22Rv1 (cell line): ENCODE results near the gene LPAR1.

ENCODE experiments used
- H3K27ac ChIP-seq: fragments of 450-650 bp; 2 replicates; pipeline ENCODE4 v1.5.1; 2017
- ZFX ChIP-seq: fragments of 450-650 bp; IDR thresholded peaks from 2 replicates; pipeline ENCODE4 v1.6.1; 2017; ENCODE audit warnings: antibody characterized with exemption, borderline replicate concordance
- TF ChIP-seq, protein P1 (sequence below): fragments of 450-650 bp; IDR thresholded peaks from 2 replicates; pipeline ENCODE4 v1.5.1; 2017; ENCODE audit warnings: mild to moderate bottlenecking

LPAR1 gene

DNA sequence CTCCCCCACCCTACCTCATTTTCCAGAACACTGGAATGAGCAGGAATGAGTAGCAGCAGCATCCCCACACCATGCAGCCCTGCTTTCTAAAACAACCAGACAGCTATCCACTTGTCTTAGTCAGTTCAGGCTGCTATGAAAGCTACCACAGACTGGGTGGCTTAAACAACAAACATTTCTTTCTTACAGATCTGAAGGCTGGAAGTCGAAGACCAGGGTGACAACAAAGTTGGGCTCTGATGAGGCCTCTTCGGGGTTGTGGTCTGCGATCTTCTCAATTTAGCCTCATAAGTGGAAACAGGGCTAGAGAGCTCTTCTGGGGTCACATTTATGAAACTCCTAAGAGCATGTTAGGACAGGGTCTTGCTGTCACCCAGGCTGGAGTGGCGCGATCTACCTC is 38.9 kb downstream of the LPAR1 start:
- TF ChIP-seq, protein P1, sequence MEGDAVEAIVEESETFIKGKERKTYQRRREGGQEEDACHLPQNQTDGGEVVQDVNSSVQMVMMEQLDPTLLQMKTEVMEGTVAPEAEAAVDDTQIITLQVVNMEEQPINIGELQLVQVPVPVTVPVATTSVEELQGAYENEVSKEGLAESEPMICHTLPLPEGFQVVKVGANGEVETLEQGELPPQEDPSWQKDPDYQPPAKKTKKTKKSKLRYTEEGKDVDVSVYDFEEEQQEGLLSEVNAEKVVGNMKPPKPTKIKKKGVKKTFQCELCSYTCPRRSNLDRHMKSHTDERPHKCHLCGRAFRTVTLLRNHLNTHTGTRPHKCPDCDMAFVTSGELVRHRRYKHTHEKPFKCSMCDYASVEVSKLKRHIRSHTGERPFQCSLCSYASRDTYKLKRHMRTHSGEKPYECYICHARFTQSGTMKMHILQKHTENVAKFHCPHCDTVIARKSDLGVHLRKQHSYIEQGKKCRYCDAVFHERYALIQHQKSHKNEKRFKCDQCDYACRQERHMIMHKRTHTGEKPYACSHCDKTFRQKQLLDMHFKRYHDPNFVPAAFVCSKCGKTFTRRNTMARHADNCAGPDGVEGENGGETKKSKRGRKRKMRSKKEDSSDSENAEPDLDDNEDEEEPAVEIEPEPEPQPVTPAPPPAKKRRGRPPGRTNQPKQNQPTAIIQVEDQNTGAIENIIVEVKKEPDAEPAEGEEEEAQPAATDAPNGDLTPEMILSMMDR: no peak
- TF ChIP-seq ZFX: no peak
- H3K27ac ChIP-seq: no peak overlapping the region

DNA sequence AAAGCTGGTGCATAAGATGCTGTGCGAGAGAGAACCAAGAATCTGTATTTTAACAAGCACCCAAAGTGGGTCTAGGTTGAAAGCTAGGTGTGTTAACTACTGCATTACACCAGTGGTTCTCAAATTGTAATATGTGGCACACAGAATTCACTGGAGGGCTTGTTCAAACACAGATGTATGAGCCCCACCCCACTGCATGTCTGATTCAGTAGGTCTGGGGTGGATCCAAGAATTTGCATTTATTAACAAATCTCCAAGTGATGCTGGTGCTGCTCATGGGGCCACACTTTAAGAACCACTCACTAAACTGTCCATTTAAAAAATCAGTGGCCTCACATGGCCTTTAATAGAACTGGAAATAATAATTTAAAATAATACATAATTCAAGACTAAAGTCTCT is 40.4 kb downstream of the LPAR1 start:
- H3K27ac ChIP-seq: no peak overlapping the region
- TF ChIP-seq, protein P1: no peak
- TF ChIP-seq ZFX: no peak

DNA sequence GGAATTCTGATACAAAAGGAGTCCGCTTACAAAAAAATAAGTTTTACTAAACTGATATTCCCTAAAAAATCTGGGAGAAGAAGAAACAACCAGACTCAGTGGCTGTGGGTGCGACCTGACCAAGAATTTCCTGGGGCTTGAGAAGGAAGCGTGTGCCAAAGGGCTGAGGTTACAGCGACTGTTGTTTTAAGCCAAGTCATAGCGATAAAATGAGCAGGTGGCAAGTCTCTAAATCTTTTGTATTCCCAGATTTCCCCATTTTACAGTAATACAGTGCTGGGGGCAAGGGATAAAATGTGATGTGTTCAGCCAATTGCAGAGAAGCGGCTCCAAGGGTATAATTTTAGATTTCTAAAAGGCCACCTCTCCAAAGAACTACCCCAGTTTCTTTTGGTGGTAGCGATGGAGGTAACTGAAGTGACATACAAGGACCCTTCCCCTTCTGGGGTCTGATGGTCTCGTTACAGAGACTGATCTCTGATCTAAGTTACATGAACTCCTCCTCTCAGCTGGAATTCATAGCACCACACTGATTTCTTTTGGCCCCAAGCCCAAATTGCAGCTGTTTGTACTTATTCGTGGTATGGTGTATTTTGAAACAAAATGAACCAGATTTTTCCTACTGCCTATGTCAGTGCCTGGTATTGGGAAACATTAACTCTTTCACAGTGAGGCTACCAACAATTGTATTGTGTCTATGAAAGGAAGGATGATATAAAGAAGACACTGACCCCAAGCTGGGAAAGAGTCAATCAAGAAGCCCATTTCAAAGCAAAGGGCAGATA is 41.6 kb downstream of the LPAR1 start:
- no peak for TF ChIP-seq ZFX
- no peak overlapping the region for H3K27ac ChIP-seq

DNA sequence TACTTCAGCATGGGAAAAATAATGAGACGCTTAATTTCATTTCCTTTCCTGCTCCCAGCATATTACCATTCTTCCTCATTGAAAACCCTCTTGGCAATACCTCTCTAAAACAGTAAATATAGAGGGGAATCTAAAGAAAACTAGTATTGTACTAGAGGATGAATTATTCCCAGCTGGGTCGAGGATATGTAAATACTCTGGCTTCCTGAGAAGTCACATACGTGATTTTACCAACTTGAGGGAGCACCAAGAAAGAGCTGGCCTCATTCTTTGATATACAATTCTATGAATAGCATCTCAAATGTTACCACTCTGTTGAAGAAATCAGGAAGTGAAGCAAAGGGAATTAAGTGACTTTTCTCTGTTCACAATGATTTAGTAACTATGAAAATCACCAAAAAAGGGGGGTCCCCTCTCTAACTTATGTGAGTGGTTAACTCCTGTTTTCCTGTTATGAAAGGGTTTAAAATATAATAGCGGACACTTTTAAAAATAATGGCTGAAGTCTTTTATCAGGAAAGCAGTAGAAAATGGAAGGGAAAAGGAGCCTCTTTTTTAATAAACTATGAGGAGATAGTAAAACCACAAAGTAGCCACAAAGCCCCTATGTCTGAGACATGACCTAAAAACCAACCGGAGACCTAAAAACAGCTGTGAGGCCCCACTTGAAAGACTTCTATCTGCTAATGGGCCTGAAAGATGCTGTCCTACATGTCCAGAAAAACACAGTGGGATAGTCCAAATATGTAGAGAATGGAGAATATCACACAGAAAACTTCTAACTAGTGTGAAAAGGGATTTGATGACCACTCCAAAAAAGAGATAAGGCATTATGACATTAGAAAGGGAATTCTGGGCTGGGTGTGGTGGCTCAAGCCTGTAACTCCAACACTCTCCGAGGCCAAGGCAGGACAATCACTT is 42.6 kb downstream of the LPAR1 start:
- H3K27ac ChIP-seq: no peak overlapping the region
- TF ChIP-seq, protein P1: no peak
- no peak for TF ChIP-seq ZFX

DNA sequence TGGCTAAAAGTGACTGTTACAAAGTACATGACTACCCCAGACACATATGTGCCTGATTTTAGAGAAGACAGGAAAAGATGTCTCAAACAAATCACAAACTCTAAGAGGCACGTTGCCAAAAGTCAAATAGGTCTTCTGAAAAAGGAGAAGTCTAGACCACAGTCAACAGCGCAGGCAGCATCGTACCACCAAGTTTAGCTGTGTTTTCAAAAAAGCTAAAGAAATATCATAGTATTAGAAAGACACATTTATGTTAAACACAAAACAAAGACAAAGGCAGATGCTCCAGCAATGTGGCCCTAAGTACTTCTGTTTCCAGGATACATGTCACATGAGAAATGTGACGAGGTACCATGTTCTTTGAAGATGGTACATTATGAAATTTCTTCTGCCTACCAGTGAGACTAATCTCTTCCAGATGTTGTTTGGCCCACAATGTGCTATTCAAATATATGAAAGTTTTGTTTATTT is 43.5 kb downstream of the LPAR1 start:
- no peak for TF ChIP-seq ZFX
- TF ChIP-seq, protein P1: no peak
- H3K27ac ChIP-seq: no peak overlapping the region

DNA sequence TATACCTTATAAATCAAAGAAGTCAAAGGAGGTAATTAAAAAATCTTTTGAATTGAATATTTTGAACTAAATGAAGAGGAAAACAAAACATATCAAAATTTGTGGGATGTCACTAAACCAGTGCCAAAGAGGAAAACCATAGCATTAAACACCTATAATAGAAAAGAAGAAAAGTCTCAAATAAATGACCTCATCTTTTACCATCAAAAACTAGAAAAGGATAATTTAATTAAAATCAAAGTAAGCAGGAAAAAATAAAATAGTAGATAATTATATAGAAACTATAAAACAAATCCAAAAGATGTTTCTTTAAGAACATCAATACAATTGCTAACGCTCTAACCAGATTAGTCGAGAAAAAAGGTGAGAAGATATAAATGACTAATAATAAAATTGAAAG is 47.8 kb downstream of the LPAR1 start:
- no peak overlapping the region for H3K27ac ChIP-seq
- TF ChIP-seq, protein P1: no peak
- TF ChIP-seq ZFX: no peak

DNA sequence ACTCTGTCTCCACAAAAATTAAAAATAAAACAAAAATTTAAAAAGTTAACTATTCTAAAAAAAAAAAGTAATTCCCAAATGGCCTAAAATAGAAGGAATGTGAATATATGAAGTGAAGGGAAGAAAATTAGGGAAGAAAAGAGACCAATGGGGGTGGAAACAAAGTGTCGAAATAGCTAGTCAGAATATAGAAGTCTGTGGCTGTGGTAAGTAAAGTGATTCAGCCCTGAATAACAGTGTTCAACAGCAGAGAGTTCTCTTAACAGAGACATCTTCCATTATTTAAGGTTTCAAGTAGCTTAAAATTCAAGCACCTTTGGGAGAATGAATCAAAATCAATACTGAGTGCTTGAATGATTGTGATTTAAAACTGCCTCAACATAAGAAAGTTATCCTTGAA is 51.7 kb downstream of the LPAR1 start:
- H3K27ac ChIP-seq: no peak overlapping the region
- TF ChIP-seq, protein P1: no peak
- no peak for TF ChIP-seq ZFX
